ENCODE measurements around the gene SQSTM1. TPM values are rescaled to one million over a fixed set of nuclear protein-coding genes. Genes with fewer than 3 reads are reported as not detected.

Gene SQSTM1
- 10 to 100 TPM; 70.6 to 87.6 TPM for total RNA-seq

DNA sequence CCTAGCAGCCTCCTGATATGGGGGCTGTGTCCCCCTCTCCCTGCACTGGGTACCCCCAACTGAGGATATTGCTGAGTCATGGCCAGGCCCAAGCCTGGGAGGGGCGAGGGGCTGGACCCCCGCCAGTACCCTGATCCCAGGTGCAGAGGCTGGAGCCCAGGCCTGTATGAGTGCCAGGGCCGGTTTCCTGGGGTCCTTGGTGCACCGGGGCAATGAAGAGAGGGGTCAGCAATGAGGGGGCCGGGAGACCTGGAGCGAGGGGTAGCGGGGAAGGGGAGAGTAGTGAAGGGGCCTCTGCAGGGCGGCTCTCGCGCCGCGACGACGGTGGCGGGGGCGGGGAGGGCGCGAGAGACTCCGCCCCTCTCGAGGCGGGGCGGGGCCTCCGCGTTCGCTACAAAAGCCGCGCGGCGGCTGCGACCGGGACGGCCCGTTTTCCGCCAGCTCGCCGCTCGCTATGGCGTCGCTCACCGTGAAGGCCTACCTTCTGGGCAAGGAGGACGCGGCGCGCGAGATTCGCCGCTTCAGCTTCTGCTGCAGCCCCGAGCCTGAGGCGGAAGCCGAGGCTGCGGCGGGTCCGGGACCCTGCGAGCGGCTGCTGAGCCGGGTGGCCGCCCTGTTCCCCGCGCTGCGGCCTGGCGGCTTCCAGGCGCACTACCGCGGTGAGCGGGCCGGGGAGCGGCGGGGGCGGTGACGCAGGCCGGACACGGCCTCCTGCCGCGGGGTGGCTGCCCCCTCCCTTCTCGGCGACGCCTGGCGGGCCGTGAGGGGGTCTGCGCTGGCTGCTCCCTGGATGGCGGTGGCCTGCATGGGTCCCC is at the start of gene SQSTM1:
TSS of gene SQSTM1 (plus strand) at position 423 of the 815 bp plus-strand sequence. CDS start at position 455, 32 bp downstream.
- intact Hi-C loops (cut with DNase I, micrococcal nuclease): loop anchor here (1.0 to 5.0 kb wide), 10 partner anchors 9 to 674 kb away; partner anchors contain the start of genes HNRNPH1 (in 2 of the 2), MRNIP (in 2 of the 2), CNOT6 (in 1 of the 2) and MAML1 (in 1 of the 2)
- H3K4me3 Mint-ChIP-seq: peak within 1 kb of the TSS; percentile 92
- POLR2A ChIA-PET: interaction anchor here (0.7 to 1.2 kb wide), 3 partner anchors 11 to 87 kb away, joined by 3 to 4 read pairs (median 3); no protein-coding TSS in a partner anchor
- H3K27ac Mint-ChIP-seq: peak within 1 kb of the TSS; percentile 90
- peaks cover 2% of the 10 kb centered on the region for H3K27me3 Mint-ChIP-seq
- peaks cover 37% of the 10 kb centered on the region for H3K4me1 Mint-ChIP-seq
- CTCF ChIA-PET: interaction anchor here (1.0 to 2.2 kb wide), 3 partner anchors 10 to 20 kb away, joined by 4 to 10 read pairs (median 6); no protein-coding TSS in a partner anchor
- H3K36me3 Mint-ChIP-seq (ENCODE audit: low read depth): peaks cover 27% of the 10 kb centered on the region
- DNase-seq (peak; percentile 89), ATAC-seq (peak; percentile 55)
- no peaks in the 10 kb centered on the region for H3K9me3 Mint-ChIP-seq (ENCODE audit: low read depth)

DNA sequence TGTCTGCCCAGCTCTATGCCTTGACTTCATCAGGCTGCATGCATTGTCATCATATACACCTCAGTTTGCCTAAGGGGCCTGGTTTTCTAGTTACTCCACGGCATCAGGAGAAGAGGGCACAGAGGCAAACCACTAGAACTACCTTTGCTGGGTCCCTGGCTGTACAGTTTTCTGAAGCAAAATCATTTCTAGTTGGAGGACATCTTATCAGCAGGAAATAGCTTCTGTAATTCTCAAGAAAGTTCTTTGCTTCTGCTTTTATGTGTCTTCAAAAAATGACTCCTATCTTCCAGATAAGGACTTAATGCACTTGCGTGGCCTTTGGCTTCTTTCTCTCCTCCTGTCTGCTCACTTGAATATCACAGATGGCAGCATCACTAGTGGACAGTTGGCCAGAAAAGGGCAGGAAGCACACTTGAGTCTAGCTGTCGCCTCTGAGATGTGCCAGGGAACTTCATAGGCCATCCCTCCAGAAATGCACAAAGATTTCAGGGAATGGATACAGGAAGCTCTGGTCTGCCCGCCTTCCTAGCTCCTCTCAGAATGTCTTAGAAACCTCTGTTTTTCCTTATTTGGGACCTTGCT is 49.3 kb upstream of the SQSTM1 start:
- POLR2A ChIA-PET: interaction anchor here (1.0 kb wide), 1 partner anchor 13 kb away, joined by 4 read pairs; no protein-coding TSS in a partner anchor
- intact Hi-C loops (cut with DNase I, micrococcal nuclease): no loop called here
- Mint-ChIP-seq H3K4me1 (peaks cover 23% of the 10 kb centered on the region), H3K36me3 (ENCODE audit: low read depth) (peaks cover 57% of the 10 kb centered on the region), H3K4me3 (no peak overlapping the region), H3K27me3 (no peaks in the 10 kb centered on the region), H3K9me3 (ENCODE audit: low read depth) (no peaks in the 10 kb centered on the region), H3K27ac (no peak overlapping the region)
- ATAC-seq (no peak), DNase-seq (no peak)
- CTCF ChIA-PET: interaction anchor here (0.9 to 1.0 kb wide), 2 partner anchors 8 to 9 kb away, joined by 4 read pairs; no protein-coding TSS in a partner anchor

DNA sequence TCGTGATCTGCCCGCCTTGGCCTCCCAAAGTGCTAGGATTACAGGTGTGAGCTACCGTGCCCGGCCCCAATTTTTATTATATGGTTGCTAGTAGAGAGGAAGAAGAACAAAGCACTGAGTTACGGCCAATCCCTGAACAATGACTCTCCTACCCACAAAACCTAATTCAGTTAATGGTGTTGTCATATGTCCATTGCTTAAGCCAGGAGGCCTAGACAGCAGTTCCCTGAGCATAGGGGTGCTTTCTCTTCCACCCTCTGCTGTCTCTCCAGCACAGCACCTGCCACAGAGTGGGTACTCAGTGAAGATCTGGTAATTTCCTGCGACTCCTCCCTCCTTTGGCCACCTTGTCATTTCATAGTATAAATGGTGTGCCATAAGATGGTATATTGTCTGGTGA is 48.4 kb upstream of the SQSTM1 start:
- peaks cover 54% of the 10 kb centered on the region for H3K36me3 Mint-ChIP-seq (ENCODE audit: low read depth)
- peaks cover 16% of the 10 kb centered on the region for H3K4me1 Mint-ChIP-seq
- ChIA-PET CTCF (interaction anchor here (0.9 to 1.0 kb wide), 2 partner anchors 8 to 9 kb away, joined by 4 read pairs; no protein-coding TSS in a partner anchor), POLR2A (interaction anchor here (1.0 kb wide), 1 partner anchor 14 kb away, joined by 4 read pairs; no protein-coding TSS in a partner anchor)
- no peaks in the 10 kb centered on the region for H3K9me3 Mint-ChIP-seq (ENCODE audit: low read depth)
- intact Hi-C loops (cut with DNase I, micrococcal nuclease): no loop called here
- DNase-seq: no peak
- no peak for ATAC-seq
- H3K4me3 Mint-ChIP-seq: no peak overlapping the region
- H3K27ac Mint-ChIP-seq: no peak overlapping the region
- H3K27me3 Mint-ChIP-seq: no peaks in the 10 kb centered on the region

DNA sequence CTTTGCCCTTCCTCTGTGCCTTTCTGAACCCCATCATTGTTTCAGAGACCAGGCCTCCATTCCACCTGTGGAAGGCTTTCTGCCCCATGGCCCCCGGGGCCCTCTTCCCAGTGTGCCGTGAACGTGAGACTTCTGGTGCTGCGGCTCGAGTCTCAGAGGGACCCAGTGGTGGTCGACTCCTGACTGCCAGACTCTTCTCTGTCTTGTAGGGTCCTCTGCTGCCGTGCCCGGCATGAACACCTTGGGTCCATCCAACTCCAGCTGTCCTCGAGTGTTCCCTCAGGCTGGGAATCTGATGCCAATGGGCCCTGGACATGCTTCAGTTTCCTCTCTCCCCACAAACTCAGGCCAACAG is 47.0 kb upstream of the SQSTM1 start:
- intact Hi-C loops (cut with DNase I, micrococcal nuclease): no loop called here
- ChIA-PET POLR2A (interaction anchor here (0.6 kb wide), 1 partner anchor 13 kb away, joined by 3 read pairs; no protein-coding TSS in a partner anchor), CTCF (interaction anchor here (0.7 kb wide), 1 partner anchor 614 kb away, joined by 3 read pairs; no protein-coding TSS in a partner anchor)
- Mint-ChIP-seq H3K9me3 (ENCODE audit: low read depth) (no peaks in the 10 kb centered on the region), H3K27ac (no peak overlapping the region), H3K27me3 (no peaks in the 10 kb centered on the region), H3K4me3 (no peak overlapping the region), H3K36me3 (ENCODE audit: low read depth) (peaks cover 49% of the 10 kb centered on the region), H3K4me1 (peaks cover 4% of the 10 kb centered on the region)
- ATAC-seq (no peak), DNase-seq (no peak)

DNA sequence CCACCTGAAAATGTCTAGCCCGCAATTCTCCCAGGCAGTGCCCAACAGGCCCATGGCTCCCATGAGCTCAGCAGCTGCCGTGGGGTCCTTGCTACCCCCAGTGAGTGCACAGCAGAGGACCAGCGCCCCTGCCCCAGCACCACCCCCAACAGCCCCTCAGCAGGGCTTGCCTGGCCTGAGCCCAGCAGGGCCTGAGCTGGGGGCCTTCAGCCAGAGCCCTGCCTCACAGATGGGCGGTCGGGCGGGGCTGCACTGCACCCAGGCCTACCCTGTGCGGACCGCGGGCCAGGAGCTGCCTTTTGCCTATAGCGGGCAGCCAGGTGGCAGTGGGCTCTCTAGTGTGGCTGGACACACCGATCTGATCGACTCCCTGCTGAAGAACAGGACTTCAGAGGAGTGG is 46.3 kb upstream of the SQSTM1 start:
- Mint-ChIP-seq H3K4me1 (no peaks in the 10 kb centered on the region), H3K27ac (no peak overlapping the region), H3K36me3 (ENCODE audit: low read depth) (peaks cover 46% of the 10 kb centered on the region), H3K4me3 (no peak overlapping the region), H3K27me3 (no peaks in the 10 kb centered on the region), H3K9me3 (ENCODE audit: low read depth) (no peaks in the 10 kb centered on the region)
- POLR2A ChIA-PET: no interaction called here
- CTCF ChIA-PET: interaction anchor here (0.7 to 1.4 kb wide), 2 partner anchors 11 to 613 kb away, joined by 3 to 7 read pairs; no protein-coding TSS in a partner anchor
- ATAC-seq: no peak
- DNase-seq: no peak
- intact Hi-C loops (cut with DNase I, micrococcal nuclease): no loop called here

DNA sequence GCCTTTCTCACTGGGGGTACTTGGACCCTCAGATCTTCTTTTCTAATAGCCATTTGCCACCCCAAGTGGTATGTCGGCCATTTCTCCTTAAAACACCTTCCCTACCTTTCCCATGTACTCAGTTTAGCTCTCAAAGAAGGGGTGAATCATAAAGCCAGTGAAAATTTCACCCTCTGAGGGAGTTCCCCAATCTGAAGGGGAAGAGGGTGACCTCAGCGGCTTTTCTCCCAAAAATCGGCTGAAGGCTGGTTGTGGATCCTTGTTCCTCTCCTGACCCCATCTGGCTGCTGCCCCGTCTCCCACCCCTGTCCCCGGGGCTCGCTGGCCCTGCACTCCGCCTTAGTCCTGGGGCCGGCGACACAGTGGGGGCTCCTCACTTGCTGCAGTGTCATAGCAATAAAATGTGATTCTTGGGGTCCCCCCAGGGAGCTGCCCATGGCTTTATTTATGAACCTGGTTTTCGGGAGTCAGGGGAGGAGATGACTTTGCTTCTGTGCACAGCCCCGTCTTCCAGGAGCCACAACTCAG is 44.2 kb upstream of the SQSTM1 start:
- ChIA-PET POLR2A (interaction anchor here (0.6 kb wide), 1 partner anchor 1813 kb away, joined by 3 read pairs; no protein-coding TSS in a partner anchor), CTCF (interaction anchor here (1.2 to 1.9 kb wide), 2 partner anchors 9 to 13 kb away, joined by 3 to 12 read pairs; no protein-coding TSS in a partner anchor)
- Mint-ChIP-seq H3K27me3 (no peaks in the 10 kb centered on the region), H3K4me3 (no peak overlapping the region), H3K27ac (no peak overlapping the region), H3K4me1 (no peaks in the 10 kb centered on the region), H3K9me3 (ENCODE audit: low read depth) (no peaks in the 10 kb centered on the region), H3K36me3 (ENCODE audit: low read depth) (peaks cover 32% of the 10 kb centered on the region)
- DNase-seq: no peak
- no peak for ATAC-seq
- intact Hi-C loops (cut with DNase I, micrococcal nuclease): no loop called here

DNA sequence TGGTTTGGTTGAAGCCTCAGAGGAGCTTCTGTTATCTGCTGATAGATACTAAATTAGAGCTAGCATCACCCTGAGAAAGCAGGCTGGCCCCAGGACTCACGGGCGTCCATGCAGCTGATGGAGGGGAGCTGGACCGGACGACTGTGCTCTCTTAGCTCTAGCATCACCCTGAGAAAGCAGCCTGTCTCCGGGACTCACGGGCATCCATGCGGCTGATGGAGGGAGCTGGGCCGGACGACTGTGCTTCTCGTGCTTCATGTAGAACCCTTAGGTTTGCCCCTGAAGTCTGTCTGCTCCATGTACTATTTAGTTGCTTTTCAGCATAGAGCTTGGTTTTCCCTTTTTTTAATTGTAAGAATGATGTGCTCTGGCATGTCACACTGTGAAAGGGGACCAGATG is 43.2 kb upstream of the SQSTM1 start:
- ATAC-seq (no peak), DNase-seq (no peak)
- no peaks in the 10 kb centered on the region for H3K9me3 Mint-ChIP-seq (ENCODE audit: low read depth)
- intact Hi-C loops (cut with DNase I, micrococcal nuclease): no loop called here
- no peaks in the 10 kb centered on the region for H3K27me3 Mint-ChIP-seq
- peaks cover 28% of the 10 kb centered on the region for H3K36me3 Mint-ChIP-seq (ENCODE audit: low read depth)
- no peak overlapping the region for H3K27ac Mint-ChIP-seq
- H3K4me1 Mint-ChIP-seq: no peaks in the 10 kb centered on the region
- ChIA-PET CTCF (interaction anchor here (1.2 to 1.9 kb wide), 2 partner anchors 10 to 14 kb away, joined by 3 to 12 read pairs; no protein-coding TSS in a partner anchor), POLR2A (interaction anchor here (0.7 kb wide), 1 partner anchor 10 kb away, joined by 3 read pairs; no protein-coding TSS in a partner anchor)
- H3K4me3 Mint-ChIP-seq: no peak overlapping the region

DNA sequence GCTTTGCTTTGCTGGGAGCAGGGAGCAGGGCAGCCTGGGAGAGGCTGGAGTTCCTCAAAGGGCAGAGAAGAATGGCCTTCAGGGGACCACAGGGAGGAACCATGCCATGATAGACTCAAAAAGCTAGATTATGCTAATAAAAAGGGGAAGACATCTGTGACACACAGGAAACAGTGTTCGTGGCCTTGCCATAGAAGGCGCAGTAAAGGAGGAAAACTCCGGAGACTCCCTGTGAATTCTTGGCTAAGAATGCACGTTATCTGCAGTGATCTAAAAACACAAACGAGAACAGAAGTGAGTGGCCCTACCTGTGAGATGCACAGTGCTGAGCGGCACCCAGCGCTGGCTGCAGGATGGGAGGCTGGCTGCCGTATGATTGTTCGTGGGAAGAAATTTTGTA is 42.8 kb upstream of the SQSTM1 start:
- Mint-ChIP-seq H3K4me1 (no peaks in the 10 kb centered on the region), H3K27ac (no peak overlapping the region), H3K36me3 (ENCODE audit: low read depth) (peaks cover 24% of the 10 kb centered on the region), H3K27me3 (no peaks in the 10 kb centered on the region), H3K4me3 (no peak overlapping the region), H3K9me3 (ENCODE audit: low read depth) (no peaks in the 10 kb centered on the region)
- intact Hi-C loops (cut with DNase I, micrococcal nuclease): no loop called here
- CTCF ChIA-PET: interaction anchor here (1.2 to 1.9 kb wide), 2 partner anchors 11 to 15 kb away, joined by 3 to 12 read pairs; no protein-coding TSS in a partner anchor
- no peak for DNase-seq
- ATAC-seq: no peak
- POLR2A ChIA-PET: interaction anchor here (0.7 kb wide), 1 partner anchor 9 kb away, joined by 3 read pairs; no protein-coding TSS in a partner anchor

DNA sequence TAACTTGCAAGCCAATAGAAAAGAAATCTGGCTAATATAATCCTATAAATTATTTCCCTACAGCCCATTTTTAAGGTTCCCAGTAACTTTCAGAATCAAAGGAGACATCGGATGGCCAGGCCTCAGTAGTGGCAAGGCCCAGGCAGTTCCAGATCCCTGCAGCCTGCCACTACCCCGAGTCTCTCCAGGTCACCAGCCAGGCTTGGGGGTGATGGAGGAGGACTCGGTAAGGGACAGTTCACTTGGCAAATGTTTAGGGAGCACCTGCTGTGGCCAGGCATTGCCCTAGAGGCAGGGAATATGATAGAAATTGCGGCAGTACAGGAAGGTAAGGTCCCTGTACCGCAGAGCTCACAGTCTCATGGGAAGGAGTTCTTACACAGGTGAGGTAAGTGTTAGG is 42.1 kb upstream of the SQSTM1 start:
- intact Hi-C loops (cut with DNase I, micrococcal nuclease): no loop called here
- Mint-ChIP-seq H3K4me1 (no peaks in the 10 kb centered on the region), H3K4me3 (no peak overlapping the region), H3K36me3 (ENCODE audit: low read depth) (peaks cover 17% of the 10 kb centered on the region), H3K27ac (no peak overlapping the region), H3K9me3 (ENCODE audit: low read depth) (no peaks in the 10 kb centered on the region), H3K27me3 (no peaks in the 10 kb centered on the region)
- ChIA-PET POLR2A (no interaction called here), CTCF (interaction anchor here (1.9 kb wide), 1 partner anchor 16 kb away, joined by 8 read pairs; no protein-coding TSS in a partner anchor)
- no peak for DNase-seq
- no peak for ATAC-seq

DNA sequence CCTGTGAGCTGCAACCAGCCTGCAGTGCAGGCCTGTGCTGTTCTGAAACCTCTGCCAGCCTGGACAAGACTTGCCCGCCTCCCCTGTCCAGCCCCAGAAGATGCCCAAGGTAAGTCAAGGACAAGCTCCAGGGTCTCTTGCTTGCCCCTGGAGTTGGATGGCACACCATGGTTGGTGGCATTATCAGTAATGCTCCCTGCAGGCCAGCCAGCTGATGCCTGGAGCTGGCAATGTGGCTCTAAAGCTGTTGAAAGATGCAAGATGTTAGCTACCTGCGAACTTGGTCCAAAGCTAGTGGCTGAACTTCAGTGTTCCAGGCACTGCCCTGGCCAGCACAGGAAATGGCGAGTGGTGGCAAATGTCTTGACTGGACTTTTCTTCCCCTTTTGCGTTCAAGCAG is 40.9 kb upstream of the SQSTM1 start:
- H3K36me3 Mint-ChIP-seq (ENCODE audit: low read depth): peaks cover 13% of the 10 kb centered on the region
- no peaks in the 10 kb centered on the region for H3K9me3 Mint-ChIP-seq (ENCODE audit: low read depth)
- no peaks in the 10 kb centered on the region for H3K27me3 Mint-ChIP-seq
- H3K4me3 Mint-ChIP-seq: no peak overlapping the region
- ATAC-seq (no peak), DNase-seq (no peak)
- intact Hi-C loops (cut with DNase I, micrococcal nuclease): no loop called here
- ChIA-PET CTCF (interaction anchor here (0.5 to 1.9 kb wide), 3 partner anchors 13 to 75 kb away, joined by 3 to 8 read pairs (median 3); no protein-coding TSS in a partner anchor), POLR2A (no interaction called here)
- no peaks in the 10 kb centered on the region for H3K4me1 Mint-ChIP-seq
- H3K27ac Mint-ChIP-seq: no peak overlapping the region

DNA sequence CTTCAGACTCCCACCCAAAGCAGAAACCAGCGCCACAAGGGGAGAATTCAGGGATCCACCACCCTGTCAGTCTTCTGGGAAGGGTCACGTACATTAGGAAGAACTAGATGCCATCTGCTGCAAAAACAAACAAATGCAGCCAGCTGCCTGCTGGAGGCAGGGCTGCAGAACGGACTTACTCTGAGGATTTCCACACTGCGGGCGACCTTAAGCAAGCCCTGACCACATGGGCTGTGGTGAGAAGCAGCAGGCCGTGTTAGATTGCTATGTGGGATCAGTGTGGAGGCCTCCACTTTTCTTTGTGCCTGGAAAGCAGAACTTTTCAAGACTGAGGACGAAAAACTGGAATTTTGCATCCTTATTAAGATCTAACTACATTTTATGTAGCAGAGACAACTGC is 40.3 kb upstream of the SQSTM1 start:
- no peak overlapping the region for H3K27ac Mint-ChIP-seq
- DNase-seq (no peak), ATAC-seq (no peak)
- no peaks in the 10 kb centered on the region for H3K4me1 Mint-ChIP-seq
- no peak overlapping the region for H3K4me3 Mint-ChIP-seq
- no peaks in the 10 kb centered on the region for H3K27me3 Mint-ChIP-seq
- ChIA-PET POLR2A (no interaction called here), CTCF (interaction anchor here (0.5 to 1.9 kb wide), 4 partner anchors 8 to 71 kb away, joined by 3 to 8 read pairs (median 4); no protein-coding TSS in a partner anchor)
- no peaks in the 10 kb centered on the region for H3K9me3 Mint-ChIP-seq (ENCODE audit: low read depth)
- intact Hi-C loops (cut with DNase I, micrococcal nuclease): no loop called here
- peaks cover 13% of the 10 kb centered on the region for H3K36me3 Mint-ChIP-seq (ENCODE audit: low read depth)
